ENCODE measurements around the gene ADAR.

The ADAR gene

GRCh38 chr1:154559466-154560044, 48.4 kb downstream of the ADAR start:
- H3K4me3 ChIP-seq = peak overlapping the region; percentile 93
- peaks cover 12% of the 10 kb centered on the region for H3K36me3 ChIP-seq (ENCODE audit: insufficient read depth, low read length)
- peak; percentile 84 for DNase-seq (ENCODE audit: low read depth, low spot score)
- H3K27ac ChIP-seq = peak overlapping the region; percentile 93
- H3K9me3 ChIP-seq (ENCODE audit: low read depth, low read length) = no peaks in the 10 kb centered on the region
- H3K9ac ChIP-seq (ENCODE audit: insufficient read length) = peak overlapping the region; percentile 82
- TF ChIP-seq FOXP2 (optimal IDR thresholded peaks at IDR 0.05; ENCODE audit: control extremely low read depth, extremely low read length, insufficient read depth) = no peak
- no peak for TF ChIP-seq POLR2AphosphoS5 (IDR thresholded peaks at IDR 0.05; ENCODE audit: borderline replicate concordance, low read depth, low read length)
- TF ChIP-seq EZH2 (IDR thresholded peaks at IDR 0.05) = no peak

- TF ChIP-seq FOXP2 (optimal IDR thresholded peaks at IDR 0.05; ENCODE audit: control extremely low read depth, extremely low read length, insufficient read depth) (peak; percentile 43), POLR2AphosphoS5 (IDR thresholded peaks at IDR 0.05; ENCODE audit: borderline replicate concordance, low read depth, low read length) (peak; percentile 91), EZH2 (IDR thresholded peaks at IDR 0.05) (no peak)
- peak overlapping the region; percentile 93 for H3K27ac ChIP-seq
- H3K4me3 ChIP-seq = peak overlapping the region; percentile 93
- DNase-seq (ENCODE audit: low read depth, low spot score) = peak; percentile 96
- H3K9me3 ChIP-seq (ENCODE audit: low read depth, low read length) = no peaks in the 10 kb centered on the region
- peaks cover 19% of the 10 kb centered on the region for H3K36me3 ChIP-seq (ENCODE audit: insufficient read depth, low read length)
- peak overlapping the region; percentile 82 for H3K9ac ChIP-seq (ENCODE audit: insufficient read length)
Observed at GRCh38 chr1:154558720-154559465, 49.1 kb downstream of the ADAR start.

GRCh38 chr1:154557939-154558719, 49.9 kb downstream of the ADAR start, which contains the start of gene UBE2Q1:
Gene UBE2Q1 (minus strand): TSS chr1:154558662. CDS start chr1:154558553, 109 bp downstream.
- peak within 1 kb of the TSS; percentile 93 for H3K4me3 ChIP-seq
- peaks cover 27% of the 10 kb centered on the region for H3K36me3 ChIP-seq (ENCODE audit: insufficient read depth, low read length)
- no peak for TF ChIP-seq EZH2 (IDR thresholded peaks at IDR 0.05)
- TF ChIP-seq POLR2AphosphoS5 (IDR thresholded peaks at IDR 0.05; ENCODE audit: borderline replicate concordance, low read depth, low read length) = no peak
- no peak for TF ChIP-seq FOXP2 (optimal IDR thresholded peaks at IDR 0.05; ENCODE audit: control extremely low read depth, extremely low read length, insufficient read depth)
- H3K27ac ChIP-seq = peak within 1 kb of the TSS; percentile 93
- no peaks in the 10 kb centered on the region for H3K9me3 ChIP-seq (ENCODE audit: low read depth, low read length)
- no peak for DNase-seq (ENCODE audit: low read depth, low spot score)
- peak within 1 kb of the TSS; percentile 91 for H3K9ac ChIP-seq (ENCODE audit: insufficient read length)

- TF ChIP-seq FOXP2 (optimal IDR thresholded peaks at IDR 0.05; ENCODE audit: control extremely low read depth, extremely low read length, insufficient read depth) = no peak
- TF ChIP-seq EZH2 (IDR thresholded peaks at IDR 0.05) = no peak
- TF ChIP-seq POLR2AphosphoS5 (IDR thresholded peaks at IDR 0.05; ENCODE audit: borderline replicate concordance, low read depth, low read length) = no peak
- DNase-seq (ENCODE audit: low read depth, low spot score) = no peak
- peak overlapping the region; percentile 25; the same call in 1 of the 2 replicates for H3K27ac ChIP-seq
Observed at GRCh38 chr1:154557248-154557938, 50.6 kb downstream of the ADAR start.

GRCh38 chr1:154556422-154556821, 51.6 kb downstream of the ADAR start:
- peak overlapping the region; percentile 92 for H3K4me3 ChIP-seq
- 0 out of 2 replicates have a peak overlapping the region, but pooled peaks have one; percentile 25 for H3K27ac ChIP-seq
- no peaks in the 10 kb centered on the region for H3K9me3 ChIP-seq (ENCODE audit: low read depth, low read length)
- TF ChIP-seq EZH2 (IDR thresholded peaks at IDR 0.05) (no peak), POLR2AphosphoS5 (IDR thresholded peaks at IDR 0.05; ENCODE audit: borderline replicate concordance, low read depth, low read length) (no peak), FOXP2 (optimal IDR thresholded peaks at IDR 0.05; ENCODE audit: control extremely low read depth, extremely low read length, insufficient read depth) (no peak)
- no peak for DNase-seq (ENCODE audit: low read depth, low spot score)
- peak overlapping the region; percentile 91 for H3K9ac ChIP-seq (ENCODE audit: insufficient read length)
- peaks cover 44% of the 10 kb centered on the region for H3K36me3 ChIP-seq (ENCODE audit: insufficient read depth, low read length)

More at GRCh38 chr1:154557248-154557938, 50.6 kb downstream of the ADAR start:
- peak overlapping the region; percentile 92 for H3K4me3 ChIP-seq
- H3K36me3 ChIP-seq (ENCODE audit: insufficient read depth, low read length) = peaks cover 34% of the 10 kb centered on the region
- H3K9ac ChIP-seq (ENCODE audit: insufficient read length) = peak overlapping the region; percentile 91
- no peaks in the 10 kb centered on the region for H3K9me3 ChIP-seq (ENCODE audit: low read depth, low read length)

GRCh38 chr1:154553056-154554030, 54.6 kb downstream of the ADAR start:
- H3K9me3 ChIP-seq (ENCODE audit: low read depth, low read length) = no peaks in the 10 kb centered on the region
- DNase-seq (ENCODE audit: low read depth, low spot score) = no peak
- no peak overlapping the region for H3K27ac ChIP-seq
- no peak for TF ChIP-seq EZH2 (IDR thresholded peaks at IDR 0.05)
- TF ChIP-seq POLR2AphosphoS5 (IDR thresholded peaks at IDR 0.05; ENCODE audit: borderline replicate concordance, low read depth, low read length) = no peak
- TF ChIP-seq FOXP2 (optimal IDR thresholded peaks at IDR 0.05; ENCODE audit: control extremely low read depth, extremely low read length, insufficient read depth) = no peak
- no peak overlapping the region for H3K9ac ChIP-seq (ENCODE audit: insufficient read length)
- peaks cover 70% of the 10 kb centered on the region for H3K36me3 ChIP-seq (ENCODE audit: insufficient read depth, low read length)
- no peak overlapping the region for H3K4me3 ChIP-seq

GRCh38 chr1:154552036-154552435, 56.0 kb downstream of the ADAR start:
- Histone ChIP-seq H3K27ac (no peak overlapping the region), H3K9me3 (ENCODE audit: low read depth, low read length) (no peaks in the 10 kb centered on the region), H3K36me3 (ENCODE audit: insufficient read depth, low read length) (peaks cover 70% of the 10 kb centered on the region), H3K4me3 (no peak overlapping the region), H3K9ac (ENCODE audit: insufficient read length) (no peak overlapping the region)
- DNase-seq (ENCODE audit: low read depth, low spot score) = no peak
- TF ChIP-seq EZH2 (IDR thresholded peaks at IDR 0.05) = no peak
